GM12878 (cell line): ENCODE data around the gene KCTD14. TPM values are rescaled to one million over a fixed set of nuclear protein-coding genes. Genes with fewer than 3 reads are reported as not detected.

Source experiments
- ASH2L ChIP-seq: fragments of 300-600, 200-600 bp; sonication (generic); IDR thresholded peaks from 2 replicates; pipeline ENCODE4 v1.6.1; 2017; ENCODE audit warnings: low read depth, mild to moderate bottlenecking, borderline replicate concordance
- ATF2 ChIP-seq: IDR thresholded peaks from 2 replicates; pipeline ENCODE4 v1.6.1; 2012; ENCODE audit warnings: low read length, inconsistent platforms
- BACH1 ChIP-seq: fragments of 450-650 bp; IDR thresholded peaks from 2 replicates; pipeline ENCODE4 v1.6.1; 2017; ENCODE audit warnings: mild to moderate bottlenecking, borderline replicate concordance
- BHLHE40 ChIP-seq, 2 experiments: fragments of 450-650 bp in 1 of 2; IDR thresholded peaks; 2 replicates each; pipeline ENCODE4 v1.6.1; 2011 to 2017; ENCODE audit warnings: low read depth in 2 of 2, borderline replicate concordance in 1 of 2, improper control_type of control experiment in 1 of 2, low read length in 1 of 2, mild to moderate bottlenecking in 1 of 2
- CBFB ChIP-seq: IDR thresholded peaks from 2 replicates; pipeline ENCODE4 v1.6.1; 2016; ENCODE audit warnings: antibody characterized with exemption, low read depth
- CHD2 ChIP-seq: IDR thresholded peaks from 2 replicates; pipeline ENCODE4 v1.6.1; 2011; ENCODE audit warnings: low read depth, low read length, improper control_type of control experiment, borderline replicate concordance
- DPF2 ChIP-seq: fragments of 450-650 bp; IDR thresholded peaks from 2 replicates; pipeline ENCODE4 v1.6.1; 2017; ENCODE audit warnings: mild to moderate bottlenecking
- E2F8 ChIP-seq: fragments of 450-650 bp; IDR thresholded peaks from 2 replicates; pipeline ENCODE4 v1.6.1; 2018; ENCODE audit warnings: mild to moderate bottlenecking, low read depth, moderate library complexity; ENCODE audit not compliant: partially characterized antibody
- FOS ChIP-seq: IDR thresholded peaks from 3 replicates; pipeline ENCODE4 v1.6.1; 2011; ENCODE audit warnings: borderline replicate concordance; ENCODE audit not compliant: insufficient read length; ENCODE audit errors: extremely low read depth
- GATAD2B ChIP-seq: fragments of 450-650 bp; conservative IDR thresholded peaks from 2 replicates; pipeline ENCODE4 v1.6.1; 2017; ENCODE audit warnings: low read depth, mild to moderate bottlenecking, moderate library complexity
- IKZF2 ChIP-seq, 2 experiments: fragments of 450-650 bp; IDR thresholded peaks; 2 replicates each; pipeline ENCODE4 v1.6.1; 2017; ENCODE audit warnings: mild to moderate bottlenecking in 2 of 2, moderate library complexity in 2 of 2
- IRF4 ChIP-seq: IDR thresholded peaks from 2 replicates; pipeline ENCODE4 v1.6.1; 2011; ENCODE audit warnings: low read depth, low read length
- MEF2B ChIP-seq: fragments of 450-650 bp; IDR thresholded peaks from 2 replicates; pipeline ENCODE4 v1.6.1; 2018; ENCODE audit warnings: mild to moderate bottlenecking, moderate library complexity; ENCODE audit not compliant: partially characterized antibody, poor library complexity, severe bottlenecking
- MTA2 ChIP-seq: fragments of 450-650 bp; IDR thresholded peaks from 2 replicates; pipeline ENCODE4 v1.6.1; 2016; ENCODE audit warnings: low read depth, mild to moderate bottlenecking, moderate library complexity
- MYB ChIP-seq: fragments of 150-350 bp; IDR thresholded peaks from 2 replicates; pipeline ENCODE4 v1.6.1; 2014; ENCODE audit warnings: mild to moderate bottlenecking, low read depth, low read length, borderline replicate concordance
- NBN ChIP-seq: fragments of 450-650 bp; IDR thresholded peaks from 2 replicates; pipeline ENCODE4 v1.6.1; 2016
- NRF1 ChIP-seq: conservative IDR thresholded peaks from 2 replicates; pipeline ENCODE4 v1.6.1; 2011; ENCODE audit warnings: mild to moderate bottlenecking, low read depth, low read length, improper control_type of control experiment
- PAX8 ChIP-seq: fragments of 450-650 bp; IDR thresholded peaks from 2 replicates; pipeline ENCODE4 v1.6.1; 2017; ENCODE audit warnings: mild to moderate bottlenecking, moderate library complexity
- POLR2AphosphoS2 ChIP-seq: IDR thresholded peaks from 2 replicates; pipeline ENCODE4 v1.6.1; 2011; ENCODE audit warnings: low read depth, mild to moderate bottlenecking, low read length, improper control_type of control experiment, moderate library complexity
- RAD21 ChIP-seq: IDR thresholded peaks from 2 replicates; pipeline ENCODE4 v1.6.1; 2011; ENCODE audit warnings: mild to moderate bottlenecking, low read depth, low read length, moderate library complexity; ENCODE audit not compliant: insufficient read depth
- RBBP5 ChIP-seq: fragments of 200-600 bp; sonication (generic); conservative IDR thresholded peaks from 2 replicates; pipeline ENCODE4 v1.6.1; 2016
- RCOR1 ChIP-seq: conservative IDR thresholded peaks from 2 replicates; pipeline ENCODE4 v1.6.1; 2012; ENCODE audit warnings: low read depth, low read length, improper control_type of control experiment
- SMARCA5 ChIP-seq: fragments of 450-650 bp; IDR thresholded peaks from 2 replicates; pipeline ENCODE4 v1.6.1; 2017; ENCODE audit warnings: mild to moderate bottlenecking
- SREBF1 ChIP-seq: IDR thresholded peaks from 2 replicates; pipeline ENCODE4 v1.6.1; 2012; ENCODE audit warnings: mild to moderate bottlenecking, low read length
- STAT3 ChIP-seq: IDR thresholded peaks from 2 replicates; pipeline ENCODE4 v1.6.1; 2011; ENCODE audit warnings: low read depth, low read length, improper control_type of control experiment
- YY1 ChIP-seq: IDR thresholded peaks from 2 replicates; pipeline ENCODE4 v1.6.1; 2011; ENCODE audit warnings: low read depth, mild to moderate bottlenecking, low read length
- ZSCAN29 ChIP-seq: fragments of 450-650 bp; IDR thresholded peaks from 2 replicates; pipeline ENCODE4 v1.6.1; 2017; ENCODE audit warnings: mild to moderate bottlenecking, moderate library complexity
- polyA plus RNA-seq, 11 experiments: library from polyadenylated mRNA; depleted of rRNA in 4 of 11; unstranded in 6 of 11; stranded (reverse) in 5 of 11; fragments of >200 nt; fragmentation: Nextera tagmentation in 4 of 11; fragmentation: Illumina TruSeq in 1 of 11; extraction: Ambion mirVana in 4 of 11; extraction: Trizol in 1 of 11; gene quantifications; 1 replicate in 1 of 11; 2 replicates in 10 of 11; pipeline versions ENCODE4 v1.2.1 to v1.2.3, GENCODE V29; 2011 to 2016; ENCODE audit warnings: inconsistent platforms in 2 of 11, missing spikeins in 2 of 11, low read depth in 1 of 11
- total RNA-seq, 4 experiments: library from RNA; depleted of rRNA in 3 of 4; stranded (reverse); fragments of >200 nt in 3 of 4; fragmentation: Illumina TruSeq in 1 of 4; extraction: Trizol in 1 of 4; gene quantifications; 2 replicates each; pipeline versions ENCODE4 v1.2.1 to v1.2.3, GENCODE V29; 2013 to 2021

The KCTD14 gene
- total and polyA plus RNA-seq, 10 of the 15 experiments (the other 5 are each of a cell fraction or from before 2014, with no cell fraction given), result 0.11 to 0.63 (median 0.48) TPM

- TF ChIP-seq E2F8 (no peak), DPF2 (peak; percentile 59; the same call in 1 of the 2 replicates), NBN (0 out of 2 replicates have a peak, but pooled peaks have one; percentile 45), YY1 (peak; percentile 95), MTA2 (peak; percentile 90), SREBF1 (peak; percentile 77), NRF1 (no peak), ATF2 (no peak), ZSCAN29 (peak; percentile 70), IRF4 (peak; percentile 58; the same call in 1 of the 2 replicates), RCOR1 (no peak), CHD2 (peak; percentile 91), BACH1 (0 out of 2 replicates have a peak, but pooled peaks have one; percentile 16), MEF2B (peak; percentile 12), SMARCA5 (no peak), BHLHE40 (IDR thresholded peaks at IDR 0.05; ENCODE audit: borderline replicate concordance in 1 of 2, low read depth in 2 of 2, low read length in 1 of 2) (peak; percentile 9 to 77; a peak in 2 of 4 replicates), POLR2AphosphoS2 (peak; percentile 57; the same call in 1 of the 2 replicates), CBFB (no peak; the same call in 1 of the 2 replicates), IKZF2 (IDR thresholded peaks at IDR 0.05) (peak; percentile 98 to 99), ASH2L (peak; percentile 65; the same call in 1 of the 2 replicates), RBBP5 (no peak), MYB (no peak), GATAD2B (no peak), STAT3 (no peak), FOS (peak; percentile 73), PAX8 (no peak), RAD21 (no peak)
Observed at GRCh38 chr11:77994434-77995362, 28.4 kb downstream of the KCTD14 start, which contains the start of gene INTS4 (continued).
